Osteoblast (primary cell): Measurements from ENCODE around the gene NME9. TPM values are rescaled to one million over a fixed set of nuclear protein-coding genes. Genes with fewer than 3 reads are reported as not detected.

Source experiments
- DNase-seq: peaks from one replicate; pipeline ENCODE4 v3.0.0; 2011; ENCODE audit warnings: low spot score, mixed read lengths; ENCODE audit not compliant: insufficient read length; ENCODE audit errors: missing footprints
- H2AFZ ChIP-seq: 2 replicates; pipeline ENCODE4 v1.6.0; 2011; ENCODE audit warnings: mild to moderate bottlenecking, low read length
- H3K27ac ChIP-seq: 2 replicates; pipeline ENCODE4 v1.5.1; 2011; ENCODE audit warnings: mild to moderate bottlenecking, low read depth, low read length, moderate library complexity
- H3K27me3 ChIP-seq: 2 replicates; pipeline ENCODE4 v1.6.0; 2012; ENCODE audit warnings: mild to moderate bottlenecking, control low read depth, inconsistent platforms, low read length, moderate library complexity; ENCODE audit not compliant: insufficient read depth
- H3K36me3 ChIP-seq: 2 replicates; pipeline ENCODE4 v1.5.1; 2011; ENCODE audit warnings: mild to moderate bottlenecking, low read length, control low read depth, moderate library complexity; ENCODE audit not compliant: insufficient read depth
- H3K4me1 ChIP-seq: 2 replicates; pipeline ENCODE4 v1.5.1; 2011; ENCODE audit warnings: mild to moderate bottlenecking, low read length, control low read depth, moderate library complexity; ENCODE audit not compliant: insufficient read depth
- H3K4me2 ChIP-seq: 2 replicates; pipeline ENCODE4 v1.6.0; 2011; ENCODE audit warnings: mild to moderate bottlenecking, low read length; ENCODE audit not compliant: insufficient read depth
- H3K4me3 ChIP-seq: fragments of 200-600 bp; sonication (generic); 3 replicates; pipeline ENCODE4 v1.5.1; 2012; ENCODE audit warnings: mild to moderate bottlenecking, low read length, inconsistent platforms; ENCODE audit not compliant: insufficient read depth
- H3K79me2 ChIP-seq: 2 replicates; pipeline ENCODE4 v1.6.0; 2012; ENCODE audit warnings: mild to moderate bottlenecking, low read length, control low read depth, inconsistent platforms; ENCODE audit not compliant: insufficient read depth
- H3K9me3 ChIP-seq: 2 replicates; pipeline ENCODE4 v1.5.1; 2011; ENCODE audit warnings: low read depth, low read length, control low read depth
- H4K20me1 ChIP-seq: 2 replicates; pipeline ENCODE4 v1.6.0; 2012; ENCODE audit warnings: mild to moderate bottlenecking, low read length, control low read depth; ENCODE audit not compliant: insufficient read depth
- CTCF ChIP-seq: IDR thresholded peaks from 2 replicates; pipeline ENCODE4 v1.5.1; 2011; ENCODE audit warnings: mild to moderate bottlenecking, low read depth, low read length, moderate library complexity; ENCODE audit errors: extremely low read depth
- total RNA-seq: library from RNA; depleted of rRNA; stranded (reverse); fragments of >200 nt; gene quantifications from 2 replicates; pipeline ENCODE4 v1.2.3, GENCODE V29; 2012

Gene NME9
- total RNA-seq, 1 donor = not detected

- Histone ChIP-seq H4K20me1 (no peaks in the 10 kb centered on the region), H3K36me3 (peaks cover 33% of the 10 kb centered on the region), H3K4me2 (no peak overlapping the region), H2AFZ (no peak overlapping the region), H3K79me2 (no peaks in the 10 kb centered on the region), H3K9me3 (no peaks in the 10 kb centered on the region), H3K27me3 (no peaks in the 10 kb centered on the region), H3K4me3 (no peak overlapping the region), H3K27ac (no peak overlapping the region), H3K4me1 (no peaks in the 10 kb centered on the region)
- no peak for TF ChIP-seq CTCF
- no peak for DNase-seq
Measured at GRCh38 chr3:138289260-138289659, 40.4 kb downstream of the NME9 start.

- H3K4me3 ChIP-seq = no peak overlapping the region
- H3K79me2 ChIP-seq = no peaks in the 10 kb centered on the region
- no peaks in the 10 kb centered on the region for H3K4me1 ChIP-seq
- H3K9me3 ChIP-seq = no peaks in the 10 kb centered on the region
- no peaks in the 10 kb centered on the region for H3K27me3 ChIP-seq
- no peaks in the 10 kb centered on the region for H4K20me1 ChIP-seq
- peaks cover 26% of the 10 kb centered on the region for H3K36me3 ChIP-seq
- no peak overlapping the region for H3K27ac ChIP-seq
- TF ChIP-seq CTCF = peak; percentile 19
- no peak overlapping the region for H3K4me2 ChIP-seq
- no peak for DNase-seq
- H2AFZ ChIP-seq = no peak overlapping the region
Measured at GRCh38 chr3:138284957-138285477, 44.6 kb downstream of the NME9 start.

- no peaks in the 10 kb centered on the region for H4K20me1 ChIP-seq
- no peaks in the 10 kb centered on the region for H3K79me2 ChIP-seq
- peaks cover 18% of the 10 kb centered on the region for H3K36me3 ChIP-seq
- H2AFZ ChIP-seq = no peak overlapping the region
- no peaks in the 10 kb centered on the region for H3K4me1 ChIP-seq
- no peaks in the 10 kb centered on the region for H3K9me3 ChIP-seq
- no peak for TF ChIP-seq CTCF
- H3K27ac ChIP-seq = no peak overlapping the region
- no peak overlapping the region for H3K4me2 ChIP-seq
- H3K27me3 ChIP-seq = no peaks in the 10 kb centered on the region
- DNase-seq = no peak
- no peak overlapping the region for H3K4me3 ChIP-seq
Measured at GRCh38 chr3:138284079-138284478, 45.6 kb downstream of the NME9 start.

- TF ChIP-seq CTCF = no peak
- Histone ChIP-seq H3K4me2 (no peak overlapping the region), H2AFZ (no peak overlapping the region), H3K4me3 (no peak overlapping the region), H3K36me3 (peaks cover 15% of the 10 kb centered on the region), H3K4me1 (no peaks in the 10 kb centered on the region), H3K9me3 (no peaks in the 10 kb centered on the region), H4K20me1 (no peaks in the 10 kb centered on the region), H3K27me3 (no peaks in the 10 kb centered on the region), H3K27ac (no peak overlapping the region), H3K79me2 (no peaks in the 10 kb centered on the region)
- no peak for DNase-seq
Measured at GRCh38 chr3:138282836-138283235, 46.8 kb downstream of the NME9 start.
